ENCODE data around the gene INTS14.

- TF ChIP-seq RAD21 (IDR thresholded peaks at IDR 0.05) (no peak), REST (IDR thresholded peaks at IDR 0.05) (no peak), GABPA (IDR thresholded peaks at IDR 0.05 in 1 of 2, conservative IDR thresholded peaks at IDR 0.05 in 1 of 2) (no peak), CTCF (IDR thresholded peaks at IDR 0.05; ENCODE audit: low read depth, low read length, missing input control) (no peak), YY1 (IDR thresholded peaks at IDR 0.05) (no peak)
These were observed 34.5 kb upstream of the INTS14 start for GRCh38 chr15:65645392-65645791.

All from liver (tissue), 3 donors.